GM19023 (cell line): ENCODE data around the gene STK26.
"Not testable (repeated sequence)": the region's sequence is repeated elsewhere in the genome, so short reads cannot be mapped to it uniquely, and the experiment has no call there.

Experiments
- ATAC-seq: cut with Tn5 transposase; IDR thresholded peaks from one replicate; pipeline ENCODE4 v1.9.1; 2021; ENCODE audit warnings: mild to moderate bottlenecking, moderate library complexity; ENCODE audit not compliant: unreplicated experiment

Gene STK26

GRCh38 chrX:132034648-132035047, 11.5 kb downstream of the STK26 start:
- no peak for ATAC-seq

- ATAC-seq: no peak
These were observed 14.4 kb downstream of the STK26 start for GRCh38 chrX:132037479-132037993.

GRCh38 chrX:132040066-132040465, 17.0 kb downstream of the STK26 start:
- no peak for ATAC-seq

GRCh38 chrX:132041015-132041414, 17.9 kb downstream of the STK26 start:
- no peak for ATAC-seq

GRCh38 chrX:132043977-132044376, 20.9 kb downstream of the STK26 start:
- ATAC-seq: no peak

GRCh38 chrX:132044953-132045352, 21.9 kb downstream of the STK26 start:
- no peak for ATAC-seq

- no peak for ATAC-seq
These were observed 22.4 kb downstream of the STK26 start for GRCh38 chrX:132045456-132045855.

- ATAC-seq: no peak
These were observed 23.4 kb downstream of the STK26 start for GRCh38 chrX:132046533-132046932.

- ATAC-seq: not testable (repeated sequence)
These were observed 28.7 kb downstream of the STK26 start for GRCh38 chrX:132051778-132052177.

GRCh38 chrX:132058050-132058449, 34.9 kb downstream of the STK26 start:
- ATAC-seq: no peak

- no peak for ATAC-seq
These were observed 35.9 kb downstream of the STK26 start for GRCh38 chrX:132058975-132059374.

GRCh38 chrX:132059973-132060540, 37.0 kb downstream of the STK26 start:
- ATAC-seq: no peak

- ATAC-seq: no peak
These were observed 40.2 kb downstream of the STK26 start for GRCh38 chrX:132063334-132063733.

GRCh38 chrX:132063862-132064261, 40.8 kb downstream of the STK26 start:
- ATAC-seq: no peak

GRCh38 chrX:132068405-132068804, 45.3 kb downstream of the STK26 start:
- no peak for ATAC-seq

- ATAC-seq: no peak
These were observed 48.2 kb downstream of the STK26 start for GRCh38 chrX:132071254-132071653.

GRCh38 chrX:132077414-132077813, 54.3 kb downstream of the STK26 start:
- ATAC-seq: no peak

- ATAC-seq: no peak
These were observed 54.8 kb downstream of the STK26 start for GRCh38 chrX:132077912-132078311.

- ATAC-seq: no peak
These were observed 62.7 kb downstream of the STK26 start for GRCh38 chrX:132085786-132086185.

GRCh38 chrX:132086672-132087071, 63.6 kb downstream of the STK26 start:
- ATAC-seq: no peak

GRCh38 chrX:132088864-132089263, 65.8 kb downstream of the STK26 start:
- no peak for ATAC-seq

GRCh38 chrX:132090403-132091159, 67.5 kb downstream of the STK26 start:
- no peak for ATAC-seq
